ENCODE measurements around the gene WIPF1. TPM values are rescaled to one million over a fixed set of nuclear protein-coding genes. Genes with fewer than 3 reads are reported as not detected.

WIPF1 gene
- total RNA-seq, 3 donors from 2014 or later: 15.3 to 56.6 (median 28.9) TPM

- no peak for ATAC-seq
- no peak for TF ChIP-seq CTCF (IDR thresholded peaks at IDR 0.05)
- no peaks in the 10 kb centered on the region for H3K36me3 ChIP-seq (ENCODE audit: low read depth)
- H3K4me3 ChIP-seq: no peak overlapping the region
- no peak for DNase-seq
- intact Hi-C loops (cut with DNase I, micrococcal nuclease): no loop called here
- H3K9me3 ChIP-seq: peaks cover 20% of the 10 kb centered on the region
- H3K4me1 ChIP-seq (ENCODE audit: low read depth): no peaks in the 10 kb centered on the region
Measured at GRCh38 chr2:174511580-174512260, 85.9 kb downstream of the WIPF1 start.

GRCh38 chr2:174510583-174511189 lies 86.9 kb downstream of the WIPF1 start:
- ATAC-seq: no peak
- no peaks in the 10 kb centered on the region for H3K4me1 ChIP-seq (ENCODE audit: low read depth)
- H3K36me3 ChIP-seq (ENCODE audit: low read depth): no peaks in the 10 kb centered on the region
- peaks cover 20% of the 10 kb centered on the region for H3K9me3 ChIP-seq
- H3K4me3 ChIP-seq: no peak overlapping the region
- no peak for DNase-seq
- no peak for TF ChIP-seq CTCF (IDR thresholded peaks at IDR 0.05)
- intact Hi-C loops (cut with DNase I, micrococcal nuclease): no loop called here

Other genes with a start within 250 kb of the WIPF1 start
- 10 to 100 TPM; 21.9 to 24.9 (median 22.7) TPM for gene SCRN3, start 202.1 kb downstream of the WIPF1 start, total RNA-seq
- gene GPR155, start 110.8 kb downstream of the WIPF1 start, total RNA-seq: 10 to 100 TPM in 1 of 3 donors, 1 to 10 TPM in 2; 4.7 to 15.6 (median 6.8) TPM
- gene CHRNA1, start 166.7 kb upstream of the WIPF1 start, total RNA-seq: 1 to 10 TPM in 2 of 3 donors, under 1 TPM in 1; 0.76 to 2.6 (median 1.4) TPM

All from mucosa of descending colon (tissue), 3 donors.